Stimulated activated CD4-positive, alpha-beta T cell treated with anti-CD3 and anti-CD28 coated beads, TNF-alpha, amount 100 ng/mL, for 48 hours (primary cell): ENCODE measurements around the gene PHC2.

Experiments used
- DNase-seq, 3 donors: peaks; one replicate each; pipeline ENCODE4 v3.0.0-alpha.2; 2020; ENCODE audit warnings: low read depth in 3 of 3

PHC2 gene

GRCh38 chr1:33455539-33456501 is 24.9 kb upstream of the PHC2 start:
- peak in 1 of 3 donors; percentile 4 for DNase-seq

GRCh38 chr1:33454646-33455282 is 23.9 kb upstream of the PHC2 start:
- DNase-seq = no peak

- DNase-seq = no peak
These were observed 15.7 kb upstream of the PHC2 start for GRCh38 chr1:33446590-33446989.

GRCh38 chr1:33445108-33445507 is 14.2 kb upstream of the PHC2 start:
- no peak for DNase-seq

- DNase-seq = no peak
These were observed 12.8 kb upstream of the PHC2 start for GRCh38 chr1:33443705-33444180.

GRCh38 chr1:33443080-33443704 is 12.3 kb upstream of the PHC2 start:
- no peak for DNase-seq

GRCh38 chr1:33442141-33442540 is 11.2 kb upstream of the PHC2 start:
- no peak for DNase-seq

GRCh38 chr1:33441088-33441745 is 10.3 kb upstream of the PHC2 start:
- no peak for DNase-seq

GRCh38 chr1:33439662-33440061 is 8.8 kb upstream of the PHC2 start:
- DNase-seq = no peak

- no peak for DNase-seq
These were observed 7.7 kb upstream of the PHC2 start for GRCh38 chr1:33438364-33439160.

- no peak for DNase-seq
These were observed 5.8 kb upstream of the PHC2 start for GRCh38 chr1:33436557-33437285.

GRCh38 chr1:33435096-33435820 is 4.4 kb upstream of the PHC2 start:
- no peak for DNase-seq

GRCh38 chr1:33434363-33434750 is 3.5 kb upstream of the PHC2 start:
- DNase-seq = no peak

GRCh38 chr1:33433509-33434362 is 2.8 kb upstream of the PHC2 start:
- no peak for DNase-seq

GRCh38 chr1:33429856-33430691 is 821 bp downstream of the PHC2 start:
- DNase-seq = no peak

GRCh38 chr1:33429332-33429731 is 1.6 kb downstream of the PHC2 start:
- DNase-seq = no peak

- DNase-seq = no peak
These were observed 2.2 kb downstream of the PHC2 start for GRCh38 chr1:33428661-33429060.

- DNase-seq = no peak
These were observed 4.0 kb downstream of the PHC2 start for GRCh38 chr1:33426916-33427315.
